ENCODE results near the gene NDUFB8.

NDUFB8 gene

DNA sequence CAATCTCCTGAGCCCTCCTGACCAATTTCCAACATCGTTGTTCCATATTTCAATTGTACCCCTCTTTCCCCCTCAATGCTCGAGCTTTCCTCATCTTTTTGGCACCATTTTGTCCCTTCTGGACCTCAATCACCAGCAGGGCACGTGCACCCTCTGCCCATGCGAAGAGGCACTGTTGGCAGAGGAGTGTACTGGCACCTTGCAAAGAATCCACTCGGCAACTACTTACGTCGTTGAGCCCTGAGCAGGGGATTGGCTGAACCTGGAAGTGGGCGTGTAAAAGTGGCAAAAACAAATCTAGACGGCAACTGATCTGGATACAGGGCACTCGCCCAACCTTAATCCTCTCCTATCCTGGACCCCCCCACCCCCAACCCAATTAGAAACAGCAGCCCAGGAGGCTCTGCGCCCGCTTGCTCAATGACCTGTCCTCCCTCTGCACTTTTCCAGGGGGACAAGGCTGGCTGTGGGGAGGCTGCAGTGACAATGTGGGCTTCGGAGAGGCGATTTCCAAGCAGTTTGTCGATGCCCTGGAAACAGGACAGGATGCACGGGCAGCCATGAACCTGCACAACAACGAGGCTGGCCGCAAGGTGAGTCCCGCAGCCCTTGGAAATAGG is 48.1 kb downstream of the NDUFB8 start:
- DNase-seq (ENCODE audit: extremely low spot score, insufficient read length, low read depth) (peak; percentile 74), FAIRE-seq (peak; percentile 95)

DNA sequence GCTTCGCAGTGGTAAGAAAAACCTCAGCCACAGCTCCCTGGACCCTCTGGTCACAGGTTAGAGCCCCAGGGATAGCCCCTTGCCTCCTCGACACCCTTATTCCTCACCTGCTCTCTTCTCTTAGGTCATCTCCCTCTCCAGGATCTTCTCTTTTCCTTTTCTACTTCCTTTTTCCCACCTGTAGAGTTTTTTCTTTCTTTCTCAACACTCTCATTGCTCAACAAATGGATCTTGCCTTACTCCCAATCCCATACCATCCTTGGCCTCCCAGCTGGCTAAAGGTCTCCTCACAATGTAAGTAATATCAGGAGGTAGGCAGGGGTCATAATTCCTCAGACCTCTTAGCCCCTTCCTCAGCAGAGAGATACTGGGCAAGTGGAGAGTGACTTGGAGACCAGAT is 49.7 kb downstream of the NDUFB8 start:
- FAIRE-seq (no peak), DNase-seq (ENCODE audit: extremely low spot score, insufficient read length, low read depth) (no peak)

DNA sequence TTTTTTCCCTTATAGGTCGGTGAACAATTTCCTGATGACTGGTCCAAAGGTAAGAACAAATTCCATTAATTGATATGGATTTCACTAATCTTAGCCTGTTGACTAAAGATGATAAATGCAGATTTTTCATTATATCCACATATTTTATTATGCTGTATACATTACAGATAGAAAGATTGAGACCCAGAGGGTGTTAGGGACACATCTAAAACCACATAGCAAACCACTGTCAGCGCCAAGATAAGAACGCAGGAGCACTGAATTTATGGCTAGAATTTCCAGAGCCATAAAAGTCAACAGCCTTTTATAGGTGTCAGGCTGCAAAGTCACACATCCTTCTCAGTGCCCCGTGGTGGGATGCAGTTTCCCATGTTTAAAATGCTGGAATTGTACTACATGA is 50.6 kb downstream of the NDUFB8 start:
- no peak for DNase-seq (ENCODE audit: extremely low spot score, insufficient read length, low read depth)
- no peak for FAIRE-seq

DNA sequence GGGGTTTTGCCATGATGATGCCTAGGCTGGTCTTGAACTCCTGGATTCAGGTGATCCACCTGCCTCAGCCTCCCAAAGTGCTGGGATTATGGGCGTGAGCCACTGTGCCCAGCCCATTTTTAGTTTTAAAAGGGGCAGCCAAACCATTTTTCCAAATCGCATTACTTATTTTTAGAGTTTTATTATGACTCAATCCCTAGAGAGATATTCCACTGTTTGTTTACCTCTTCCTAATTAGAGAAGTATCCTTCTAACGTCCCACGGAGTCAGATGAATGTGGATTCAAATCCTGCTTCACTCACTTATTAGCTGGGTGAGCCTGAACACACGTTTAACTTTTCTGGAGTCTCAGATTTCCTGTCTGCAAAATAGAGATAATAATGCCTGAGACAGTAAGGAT is 51.7 kb downstream of the NDUFB8 start:
- no peak for DNase-seq (ENCODE audit: extremely low spot score, insufficient read length, low read depth)

More for the DNA sequence above, 51.7 kb downstream of the NDUFB8 start:
- no peak for FAIRE-seq
